Measurements from ENCODE around the gene TNRC6C.

DNA sequence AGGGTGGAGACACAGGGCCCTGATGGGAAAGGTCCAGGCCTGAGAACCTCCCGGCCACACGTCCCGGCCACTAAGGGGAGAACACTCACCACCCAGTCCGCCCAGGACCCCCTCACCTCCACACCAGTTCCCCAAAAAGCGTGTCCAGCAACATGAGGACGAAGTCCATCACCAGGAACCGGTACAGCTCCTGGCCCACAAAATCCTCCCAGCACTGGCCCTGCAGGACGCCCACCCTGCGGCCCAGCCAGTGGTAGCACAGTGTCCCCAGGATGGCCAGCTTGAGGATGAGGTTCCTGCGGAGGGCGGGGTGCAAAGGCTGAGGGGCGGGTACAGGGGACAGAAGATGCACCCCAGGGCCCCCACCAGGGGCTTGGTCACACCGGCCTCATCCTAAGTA is 162.0 kb downstream of the TNRC6C start:
- no peak for TF ChIP-seq GATA2 (IDR thresholded peaks at IDR 0.05; ENCODE audit: low read depth, low read length)
- TF ChIP-seq GATA3 (IDR thresholded peaks at IDR 0.05; ENCODE audit: low read depth, low read length): no peak

All from SH-SY5Y (cell line).